Neural cell (in vitro differentiated cells): ENCODE results near the gene SNRNP25.

Source experiments
- EZH2 ChIP-seq: fragments of 200-600, 300-800 bp; shearing (Covaris generic), sonication (generic); IDR thresholded peaks from 2 replicates; pipeline ENCODE4 v1.6.1; 2014; ENCODE audit warnings: antibody characterized with exemption, low read length, borderline replicate concordance, mild to moderate bottlenecking; ENCODE audit not compliant: insufficient read depth, poor library complexity, severe bottlenecking
- POLR2AphosphoS5 ChIP-seq: IDR thresholded peaks from 2 replicates; pipeline ENCODE4 v1.6.1; 2012
- TAF1 ChIP-seq: IDR thresholded peaks from 2 replicates; pipeline ENCODE4 v1.6.1; 2012; ENCODE audit warnings: low read depth
- TF ChIP-seq, protein P1 (sequence below): fragments of 450-650 bp; IDR thresholded peaks from 2 replicates; pipeline ENCODE4 v1.5.1; 2014; ENCODE audit warnings: antibody characterized with exemption, mild to moderate bottlenecking, moderate library complexity; ENCODE audit not compliant: poor library complexity, severe bottlenecking

GRCh38 chr16:85865-86264 lies 32.2 kb downstream of the SNRNP25 start:
- TF ChIP-seq, protein P1, sequence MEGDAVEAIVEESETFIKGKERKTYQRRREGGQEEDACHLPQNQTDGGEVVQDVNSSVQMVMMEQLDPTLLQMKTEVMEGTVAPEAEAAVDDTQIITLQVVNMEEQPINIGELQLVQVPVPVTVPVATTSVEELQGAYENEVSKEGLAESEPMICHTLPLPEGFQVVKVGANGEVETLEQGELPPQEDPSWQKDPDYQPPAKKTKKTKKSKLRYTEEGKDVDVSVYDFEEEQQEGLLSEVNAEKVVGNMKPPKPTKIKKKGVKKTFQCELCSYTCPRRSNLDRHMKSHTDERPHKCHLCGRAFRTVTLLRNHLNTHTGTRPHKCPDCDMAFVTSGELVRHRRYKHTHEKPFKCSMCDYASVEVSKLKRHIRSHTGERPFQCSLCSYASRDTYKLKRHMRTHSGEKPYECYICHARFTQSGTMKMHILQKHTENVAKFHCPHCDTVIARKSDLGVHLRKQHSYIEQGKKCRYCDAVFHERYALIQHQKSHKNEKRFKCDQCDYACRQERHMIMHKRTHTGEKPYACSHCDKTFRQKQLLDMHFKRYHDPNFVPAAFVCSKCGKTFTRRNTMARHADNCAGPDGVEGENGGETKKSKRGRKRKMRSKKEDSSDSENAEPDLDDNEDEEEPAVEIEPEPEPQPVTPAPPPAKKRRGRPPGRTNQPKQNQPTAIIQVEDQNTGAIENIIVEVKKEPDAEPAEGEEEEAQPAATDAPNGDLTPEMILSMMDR = no peak
- TF ChIP-seq EZH2 (no peak), TAF1 (no peak), POLR2AphosphoS5 (no peak)
